Neuron (in vitro differentiated cells): ENCODE measurements around the gene EPHA4.

Experiments used
- H2AFZ ChIP-seq: one replicate; pipeline ENCODE4 v1.6.1; 2013; ENCODE audit warnings: low read depth, mild to moderate bottlenecking, inconsistent platforms, low read length, moderate library complexity
- H3K27me3 ChIP-seq: one replicate; pipeline ENCODE4 v1.6.1; 2013; ENCODE audit warnings: low read length; ENCODE audit not compliant: insufficient read depth
- H3K36me3 ChIP-seq: one replicate; pipeline ENCODE4 v1.6.1; 2013; ENCODE audit warnings: low read length; ENCODE audit not compliant: insufficient read depth
- H3K4me1 ChIP-seq: one replicate; pipeline ENCODE4 v1.6.1; 2013; ENCODE audit warnings: low read length; ENCODE audit not compliant: insufficient read depth
- H3K4me3 ChIP-seq: 2 replicates; pipeline ENCODE4 v1.5.1; 2013; ENCODE audit warnings: mild to moderate bottlenecking, low read length, moderate library complexity
- H3K9me3 ChIP-seq: one replicate; pipeline ENCODE4 v1.6.1; 2013; ENCODE audit warnings: low read length

The EPHA4 gene

GRCh38 chr2:221572219-221572820 lies at the start of gene EPHA4:
TSS of gene EPHA4 (minus strand) at chr2:221572304. CDS start at chr2:221572248, 56 bp downstream.
- Histone ChIP-seq H3K4me1 (peaks cover 36% of the 10 kb centered on the region), H3K27me3 (no peaks in the 10 kb centered on the region), H3K9me3 (no peaks in the 10 kb centered on the region), H3K36me3 (peaks cover 2% of the 10 kb centered on the region), H2AFZ (peak within 1 kb of the TSS; percentile 96), H3K4me3 (peak within 1 kb of the TSS; percentile 59)

GRCh38 chr2:221618007-221618406 lies 45.9 kb upstream of the EPHA4 start:
- no peaks in the 10 kb centered on the region for H3K36me3 ChIP-seq
- peaks cover 6% of the 10 kb centered on the region for H3K4me1 ChIP-seq
- no peak overlapping the region for H2AFZ ChIP-seq
- no peak overlapping the region for H3K4me3 ChIP-seq
- no peaks in the 10 kb centered on the region for H3K9me3 ChIP-seq
- no peaks in the 10 kb centered on the region for H3K27me3 ChIP-seq

GRCh38 chr2:221616561-221616960 lies 44.5 kb upstream of the EPHA4 start:
- Histone ChIP-seq H3K36me3 (no peaks in the 10 kb centered on the region), H3K9me3 (no peaks in the 10 kb centered on the region), H3K4me1 (peaks cover 6% of the 10 kb centered on the region), H2AFZ (no peak overlapping the region), H3K4me3 (no peak overlapping the region), H3K27me3 (no peaks in the 10 kb centered on the region)

- Histone ChIP-seq H3K9me3 (no peaks in the 10 kb centered on the region), H3K27me3 (no peaks in the 10 kb centered on the region), H2AFZ (no peak overlapping the region), H3K4me3 (no peak overlapping the region), H3K36me3 (no peaks in the 10 kb centered on the region), H3K4me1 (peaks cover 6% of the 10 kb centered on the region)
These were observed 42.2 kb upstream of the EPHA4 start for GRCh38 chr2:221614274-221614673.

- Histone ChIP-seq H3K9me3 (no peaks in the 10 kb centered on the region), H2AFZ (no peak overlapping the region), H3K27me3 (no peaks in the 10 kb centered on the region), H3K4me1 (peaks cover 6% of the 10 kb centered on the region), H3K4me3 (no peak overlapping the region), H3K36me3 (no peaks in the 10 kb centered on the region)
These were observed 40.7 kb upstream of the EPHA4 start for GRCh38 chr2:221612800-221613199.

GRCh38 chr2:221612161-221612560 lies 40.1 kb upstream of the EPHA4 start:
- H3K27me3 ChIP-seq: no peaks in the 10 kb centered on the region
- H3K4me3 ChIP-seq: no peak overlapping the region
- peaks cover 8% of the 10 kb centered on the region for H3K4me1 ChIP-seq
- H3K36me3 ChIP-seq: no peaks in the 10 kb centered on the region
- H3K9me3 ChIP-seq: no peaks in the 10 kb centered on the region
- peak overlapping the region; percentile 20 for H2AFZ ChIP-seq

GRCh38 chr2:221610675-221611074 lies 38.6 kb upstream of the EPHA4 start:
- Histone ChIP-seq H3K4me1 (peaks cover 19% of the 10 kb centered on the region), H3K9me3 (no peaks in the 10 kb centered on the region), H3K27me3 (no peaks in the 10 kb centered on the region), H3K4me3 (no peak overlapping the region), H2AFZ (no peak overlapping the region), H3K36me3 (no peaks in the 10 kb centered on the region)

- Histone ChIP-seq H3K9me3 (no peaks in the 10 kb centered on the region), H3K4me3 (no peak overlapping the region), H3K4me1 (peaks cover 23% of the 10 kb centered on the region)
These were observed 38.2 kb upstream of the EPHA4 start for GRCh38 chr2:221610255-221610654.

GRCh38 chr2:221608442-221608841 lies 36.3 kb upstream of the EPHA4 start:
- H3K36me3 ChIP-seq: no peaks in the 10 kb centered on the region
- no peaks in the 10 kb centered on the region for H3K9me3 ChIP-seq
- no peak overlapping the region for H3K4me3 ChIP-seq
- H2AFZ ChIP-seq: no peak overlapping the region
- H3K4me1 ChIP-seq: peaks cover 38% of the 10 kb centered on the region
- H3K27me3 ChIP-seq: no peaks in the 10 kb centered on the region

More at GRCh38 chr2:221610255-221610654, 38.2 kb upstream of the EPHA4 start:
- Histone ChIP-seq H2AFZ (no peak overlapping the region), H3K27me3 (no peaks in the 10 kb centered on the region), H3K36me3 (no peaks in the 10 kb centered on the region)

GRCh38 chr2:221606424-221606823 lies 34.3 kb upstream of the EPHA4 start:
- H3K4me1 ChIP-seq: peaks cover 38% of the 10 kb centered on the region
- H3K4me3 ChIP-seq: no peak overlapping the region
- no peaks in the 10 kb centered on the region for H3K27me3 ChIP-seq
- no peaks in the 10 kb centered on the region for H3K36me3 ChIP-seq
- no peak overlapping the region for H2AFZ ChIP-seq
- H3K9me3 ChIP-seq: no peaks in the 10 kb centered on the region

GRCh38 chr2:221605751-221606240 lies 33.7 kb upstream of the EPHA4 start:
- H2AFZ ChIP-seq: peak overlapping the region; percentile 29
- H3K4me1 ChIP-seq: peaks cover 38% of the 10 kb centered on the region
- no peaks in the 10 kb centered on the region for H3K27me3 ChIP-seq
- H3K9me3 ChIP-seq: no peaks in the 10 kb centered on the region
- no peaks in the 10 kb centered on the region for H3K36me3 ChIP-seq
- H3K4me3 ChIP-seq: no peak overlapping the region

- no peaks in the 10 kb centered on the region for H3K9me3 ChIP-seq
- no peak overlapping the region for H3K4me3 ChIP-seq
- H3K27me3 ChIP-seq: no peaks in the 10 kb centered on the region
- no peak overlapping the region for H2AFZ ChIP-seq
- peaks cover 40% of the 10 kb centered on the region for H3K4me1 ChIP-seq
- no peaks in the 10 kb centered on the region for H3K36me3 ChIP-seq
These were observed 30.8 kb upstream of the EPHA4 start for GRCh38 chr2:221602938-221603337.

- Histone ChIP-seq H2AFZ (no peak overlapping the region), H3K27me3 (no peaks in the 10 kb centered on the region), H3K4me1 (peaks cover 28% of the 10 kb centered on the region), H3K36me3 (no peaks in the 10 kb centered on the region), H3K9me3 (no peaks in the 10 kb centered on the region), H3K4me3 (no peak overlapping the region)
These were observed 29.3 kb upstream of the EPHA4 start for GRCh38 chr2:221601376-221601775.

GRCh38 chr2:221600388-221600787 lies 28.3 kb upstream of the EPHA4 start:
- H3K4me1 ChIP-seq: peaks cover 18% of the 10 kb centered on the region
- H3K9me3 ChIP-seq: no peaks in the 10 kb centered on the region
- no peak overlapping the region for H2AFZ ChIP-seq
- H3K36me3 ChIP-seq: no peaks in the 10 kb centered on the region
- H3K27me3 ChIP-seq: no peaks in the 10 kb centered on the region
- no peak overlapping the region for H3K4me3 ChIP-seq
